ENCODE measurements around the gene FFAR4.

Gene FFAR4

DNA sequence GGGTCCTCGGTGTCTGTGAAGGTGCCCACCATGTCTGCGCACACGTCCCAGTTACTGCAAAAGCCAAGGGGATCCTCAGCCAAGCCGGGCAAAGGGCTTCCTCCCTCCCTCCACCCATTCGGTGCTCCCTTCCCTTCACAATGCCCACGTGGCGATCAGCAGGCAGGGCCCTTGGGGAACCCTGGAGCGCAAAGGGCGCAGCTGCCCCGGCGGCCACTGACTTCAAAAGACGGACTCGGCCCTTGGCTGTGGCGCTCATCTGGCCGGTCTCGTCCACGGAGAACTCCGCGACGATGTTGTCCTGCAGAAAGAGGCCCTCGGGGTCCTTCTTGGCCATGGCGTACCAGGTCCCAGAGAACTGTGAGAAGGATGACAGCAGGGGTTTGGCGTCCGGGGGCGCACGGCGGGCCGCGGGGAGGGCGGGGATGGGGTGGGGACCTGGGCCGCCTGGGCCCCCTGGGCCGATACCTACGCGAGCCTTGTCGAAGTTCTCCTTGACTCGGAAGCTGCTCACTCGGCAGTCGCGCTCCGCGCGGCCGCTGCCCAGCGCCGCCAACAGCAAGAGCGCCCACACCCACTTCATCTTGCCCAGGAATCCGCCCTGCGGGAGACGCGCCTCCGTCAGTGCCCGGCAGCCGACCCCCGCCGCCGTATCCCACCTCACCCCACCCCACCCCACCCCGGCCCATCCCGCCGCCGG lies 34.1 kb downstream of the FFAR4 start:
- DNase-seq (ENCODE audit: low read depth): no peak

DNA sequence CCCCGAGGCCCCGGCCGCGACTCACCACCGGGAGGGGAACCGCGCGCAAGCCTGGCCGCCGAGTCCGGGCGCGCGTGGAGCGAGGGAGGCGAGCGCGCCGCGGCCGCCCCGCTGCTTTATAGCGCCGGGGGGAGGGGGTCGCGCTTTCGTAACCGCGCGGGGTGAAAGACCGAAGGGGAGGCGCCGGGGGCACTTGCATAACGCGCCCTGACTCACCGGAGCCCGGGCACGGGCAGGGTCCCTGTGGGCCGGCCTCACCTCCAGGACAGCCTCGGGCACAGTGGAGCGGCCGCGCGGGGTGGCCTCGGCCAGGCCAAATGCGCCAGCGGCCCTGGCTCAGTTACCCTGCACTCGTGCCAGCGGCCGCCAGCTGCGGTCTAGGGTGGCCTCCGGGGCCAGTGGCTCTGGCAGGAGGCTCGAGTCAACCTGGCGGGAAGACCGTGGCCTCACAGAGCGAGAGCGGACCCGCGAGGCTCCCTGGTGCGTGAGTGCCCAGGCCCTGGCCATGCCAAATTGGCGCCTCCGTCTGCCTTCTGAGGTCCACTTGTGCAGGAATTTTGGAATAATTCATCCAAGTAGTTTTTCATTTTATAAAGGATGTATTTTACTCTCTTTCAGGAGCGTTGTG lies 34.8 kb downstream of the FFAR4 start, which contains the start of gene RBP4:
Gene RBP4 (minus strand): TSS at position 90 of the 628 bp plus-strand sequence. CDS start 207 bp downstream, outside the sequence.
- no peak for DNase-seq (ENCODE audit: low read depth)

DNA sequence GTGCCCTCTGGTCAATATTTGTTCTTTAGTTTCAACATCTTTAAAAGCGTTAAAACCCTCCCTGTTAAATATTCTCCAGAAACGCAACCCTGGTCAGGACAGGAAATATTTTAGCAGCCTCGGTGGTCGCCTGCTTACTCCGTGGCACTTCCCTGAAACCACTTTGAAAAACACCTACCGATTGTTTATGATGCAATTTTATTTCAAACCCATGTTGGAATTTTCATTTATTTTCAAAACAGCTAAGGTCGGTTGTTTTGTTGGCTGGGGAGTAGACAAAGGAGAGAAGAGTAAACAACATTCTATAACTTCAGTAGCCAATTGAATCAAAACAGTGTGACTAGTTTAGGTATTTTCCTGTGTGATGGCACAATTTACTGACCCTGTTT lies 35.3 kb downstream of the FFAR4 start:
- no peak for DNase-seq (ENCODE audit: low read depth)

DNA sequence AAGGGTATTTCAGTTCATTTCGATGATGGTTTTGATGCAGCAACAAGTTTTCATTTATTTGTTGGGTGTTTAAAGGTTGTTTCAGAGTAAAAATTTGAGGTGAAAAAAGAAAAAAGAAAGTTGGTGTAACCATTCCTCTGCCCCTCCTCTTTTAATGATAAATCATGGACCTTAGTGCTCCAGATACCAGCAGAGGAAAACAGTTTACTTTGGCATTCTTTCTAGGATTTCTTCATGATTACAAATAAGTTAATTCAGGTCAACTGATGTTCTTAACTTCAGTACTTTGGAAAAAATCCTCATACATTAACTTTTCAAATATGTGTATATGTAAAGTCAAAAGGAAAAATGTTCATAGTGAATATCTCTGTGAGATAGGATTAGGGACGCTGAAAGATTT lies 36.6 kb downstream of the FFAR4 start:
- DNase-seq (ENCODE audit: low read depth): no peak

DNA sequence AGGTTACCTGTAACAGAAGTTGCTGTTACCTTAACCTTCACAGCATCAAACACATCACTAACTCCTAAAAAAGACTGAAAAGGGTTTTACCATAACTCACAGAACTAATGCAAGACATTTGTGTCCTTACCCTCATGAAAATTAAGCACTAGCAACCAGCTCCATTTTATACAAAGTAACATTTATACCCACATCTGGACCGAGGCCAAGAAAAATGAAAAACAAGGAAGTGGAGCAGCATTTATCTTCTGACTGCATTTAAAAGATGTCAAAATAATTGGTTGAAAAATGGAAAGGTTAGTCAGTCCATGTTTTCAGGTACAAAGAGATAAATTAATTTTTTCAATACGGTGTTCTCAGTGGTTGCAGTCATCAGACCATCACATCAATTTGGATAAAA lies 37.7 kb downstream of the FFAR4 start:
- no peak for DNase-seq (ENCODE audit: low read depth)

DNA sequence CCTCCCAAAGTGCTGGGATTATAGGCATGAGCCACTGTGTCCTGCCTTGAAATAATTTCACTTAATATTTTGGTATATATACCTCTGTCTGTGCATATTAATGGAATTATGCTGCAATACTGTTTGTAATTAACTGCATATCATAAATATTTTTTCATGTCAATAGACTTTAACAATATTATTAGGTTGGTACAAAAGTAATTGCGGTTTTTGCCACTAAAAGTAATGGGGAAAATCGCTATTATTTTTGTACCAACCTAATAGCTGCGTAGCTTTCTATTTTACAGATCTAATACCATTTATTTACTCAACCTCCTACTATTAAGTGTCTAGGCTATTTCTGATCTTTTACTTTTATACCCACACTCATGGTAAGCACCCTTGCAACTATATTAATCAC lies 42.0 kb downstream of the FFAR4 start:
- no peak for DNase-seq (ENCODE audit: low read depth)

DNA sequence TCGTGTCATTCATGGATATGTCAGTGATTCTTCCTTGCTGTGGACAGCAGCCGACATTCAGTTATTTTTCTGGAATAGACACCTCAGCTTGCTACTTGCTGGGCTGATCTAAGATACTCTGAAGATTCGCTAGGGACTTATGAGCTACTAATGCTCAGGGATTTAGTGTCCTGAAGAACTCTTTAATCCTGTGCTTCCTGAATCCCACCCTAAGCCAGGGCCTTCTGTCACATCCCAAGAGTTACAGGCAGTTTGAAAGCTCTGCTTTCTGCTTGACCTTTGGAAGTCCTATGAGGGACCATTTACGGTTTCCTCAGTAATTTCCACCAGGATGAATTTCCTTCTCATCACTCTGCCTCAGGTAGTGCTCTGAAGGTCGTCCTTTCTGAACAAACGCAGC lies 45.8 kb downstream of the FFAR4 start, which contains the start of gene PDE6C:
Gene PDE6C (plus strand): TSS at position 227 of the 400 bp plus-strand sequence. CDS start 189 bp downstream, outside the sequence.
- no peak for DNase-seq (ENCODE audit: low read depth)

DNA sequence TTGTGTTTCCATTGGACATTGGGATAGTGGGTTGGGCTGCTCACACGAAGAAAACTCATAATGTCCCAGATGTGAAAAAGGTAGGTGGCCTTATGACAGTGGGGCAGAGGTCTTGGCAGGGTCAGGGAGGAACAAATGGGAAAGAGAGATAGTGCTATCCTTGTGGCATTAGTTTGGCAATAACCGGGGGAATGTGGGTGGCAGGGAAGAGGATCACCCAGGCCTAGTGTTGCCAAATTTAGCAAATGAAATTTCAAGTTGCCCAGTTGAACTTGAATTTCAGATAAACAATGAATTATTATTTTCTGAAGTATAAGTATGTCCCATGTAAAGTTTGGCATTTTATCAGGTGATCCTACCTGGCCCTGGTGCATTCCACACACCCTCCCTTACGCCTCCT lies 46.7 kb downstream of the FFAR4 start:
- DNase-seq (ENCODE audit: low read depth): no peak

DNA sequence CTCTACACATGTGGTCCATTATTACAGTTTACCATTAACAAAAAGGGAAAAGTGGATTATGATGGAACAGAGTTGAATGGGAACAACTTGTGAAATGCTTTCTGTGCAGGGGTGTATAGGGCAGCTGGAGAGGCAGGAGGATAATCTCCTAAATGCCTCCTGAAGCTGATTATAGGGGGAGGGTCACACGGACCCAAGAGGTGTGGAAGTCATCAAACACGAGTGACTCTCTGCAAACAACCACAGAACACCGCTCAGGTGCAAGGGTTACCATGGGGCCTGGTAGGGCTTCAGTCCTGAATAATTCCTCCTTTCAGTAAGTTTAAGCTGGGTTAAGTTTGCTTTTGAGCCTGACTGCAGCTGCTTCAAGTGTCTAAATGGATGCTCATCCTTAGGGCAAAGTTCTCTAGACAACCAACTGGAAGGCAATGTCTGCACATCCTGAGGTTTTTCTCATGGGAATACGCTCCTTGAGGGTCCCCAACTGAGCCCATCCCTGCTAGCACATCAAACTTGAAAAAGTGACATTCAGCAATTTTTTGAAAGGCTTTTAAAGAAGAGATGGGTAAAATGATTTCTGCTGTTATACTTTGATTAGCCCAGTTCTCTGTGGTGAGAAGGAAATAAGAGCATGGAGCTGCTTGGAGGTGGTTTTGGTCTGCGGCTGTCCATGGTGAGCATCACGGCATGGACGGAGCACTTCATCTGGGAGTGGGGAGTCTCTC lies 47.8 kb downstream of the FFAR4 start:
- DNase-seq (ENCODE audit: low read depth): no peak

DNA sequence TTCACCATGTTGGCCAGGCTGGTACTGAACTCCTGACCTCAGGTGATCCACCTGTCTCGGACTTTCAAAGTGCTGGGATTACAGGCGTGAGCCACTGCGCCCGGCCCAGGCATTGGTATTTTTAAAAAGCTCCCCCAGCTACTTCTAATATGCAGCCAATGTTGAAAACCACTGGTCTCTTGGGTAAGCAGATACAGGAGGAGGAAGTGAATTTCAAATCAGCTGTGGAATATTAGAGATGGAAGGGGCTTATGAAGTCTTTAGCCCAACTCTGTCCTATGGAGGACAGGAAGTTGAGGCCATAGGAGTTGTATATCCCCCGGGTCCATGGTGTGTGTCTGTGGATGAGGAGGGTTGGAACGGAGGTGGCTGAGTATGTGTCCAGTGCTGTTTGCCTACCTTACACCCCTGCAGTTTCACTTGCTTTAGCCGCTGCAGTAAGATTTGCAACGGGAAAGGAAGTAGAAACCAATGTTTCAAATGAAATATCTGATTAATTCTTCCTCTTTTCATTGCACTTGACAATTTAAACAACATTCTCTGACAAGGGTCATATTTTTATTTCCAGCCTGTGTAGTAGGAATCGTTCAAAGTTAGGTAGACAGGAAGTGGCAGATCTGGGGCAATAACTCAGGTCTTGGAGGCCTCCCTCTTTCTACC lies 49.2 kb downstream of the FFAR4 start:
- no peak for DNase-seq (ENCODE audit: low read depth)

DNA sequence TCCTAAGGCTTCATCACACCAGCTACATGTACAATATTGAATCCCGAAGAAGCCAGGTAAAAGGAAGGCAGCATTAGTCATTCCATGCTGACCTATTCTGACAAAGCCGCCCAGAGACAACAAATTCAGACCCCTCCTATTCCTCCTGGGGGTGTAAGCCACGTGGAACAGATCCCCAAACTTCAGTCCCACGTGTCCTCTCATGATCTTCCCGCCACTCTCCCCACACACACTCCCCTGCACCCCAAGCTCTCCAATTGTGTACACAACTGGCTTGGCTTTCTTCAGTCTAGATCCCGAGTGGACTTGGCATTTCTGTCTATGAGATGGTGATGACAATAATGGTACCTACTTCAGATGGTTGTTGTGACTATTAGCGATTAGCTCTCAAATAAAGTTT lies 54.5 kb downstream of the FFAR4 start:
- no peak for DNase-seq (ENCODE audit: low read depth)

DNA sequence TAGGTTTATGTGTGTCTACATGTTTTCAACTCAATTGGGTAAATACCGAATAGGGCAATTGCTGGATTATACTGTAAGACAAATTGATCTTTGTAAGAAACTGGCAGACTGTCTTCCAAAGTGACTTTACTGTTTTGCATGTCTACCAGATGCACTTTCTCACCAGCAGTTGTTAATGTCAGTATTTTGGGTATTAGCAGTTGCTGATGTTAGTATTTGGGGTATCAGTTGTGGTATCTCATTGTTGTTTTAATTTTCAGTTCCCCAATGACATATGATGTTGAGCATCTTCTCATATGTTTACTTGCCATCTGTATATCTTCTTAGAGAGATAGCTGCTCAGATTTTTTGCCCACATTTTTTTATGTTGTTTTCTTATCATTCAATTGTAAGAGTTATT lies 56.5 kb downstream of the FFAR4 start:
- DNase-seq (ENCODE audit: low read depth): no peak

DNA sequence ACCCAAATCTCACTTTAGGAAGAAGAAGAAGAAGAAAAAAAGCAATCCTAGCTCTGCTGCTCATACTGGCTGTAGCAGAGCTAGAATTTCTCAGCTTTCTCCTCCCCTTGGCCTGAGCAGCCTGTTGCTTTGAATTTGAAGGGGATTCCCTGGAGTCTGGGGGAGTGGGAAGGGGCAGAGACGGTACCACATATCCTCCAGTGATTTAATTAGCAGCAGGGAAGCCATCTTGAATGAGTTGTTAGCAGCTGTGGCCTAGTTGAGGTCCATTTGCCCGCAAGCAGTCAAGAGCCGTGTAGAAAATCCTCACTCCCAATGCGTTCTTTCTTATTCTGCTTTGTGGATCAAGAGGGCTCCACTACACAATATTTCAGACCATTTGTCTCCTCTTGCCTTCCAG lies 62.4 kb downstream of the FFAR4 start:
- no peak for DNase-seq (ENCODE audit: low read depth)

DNA sequence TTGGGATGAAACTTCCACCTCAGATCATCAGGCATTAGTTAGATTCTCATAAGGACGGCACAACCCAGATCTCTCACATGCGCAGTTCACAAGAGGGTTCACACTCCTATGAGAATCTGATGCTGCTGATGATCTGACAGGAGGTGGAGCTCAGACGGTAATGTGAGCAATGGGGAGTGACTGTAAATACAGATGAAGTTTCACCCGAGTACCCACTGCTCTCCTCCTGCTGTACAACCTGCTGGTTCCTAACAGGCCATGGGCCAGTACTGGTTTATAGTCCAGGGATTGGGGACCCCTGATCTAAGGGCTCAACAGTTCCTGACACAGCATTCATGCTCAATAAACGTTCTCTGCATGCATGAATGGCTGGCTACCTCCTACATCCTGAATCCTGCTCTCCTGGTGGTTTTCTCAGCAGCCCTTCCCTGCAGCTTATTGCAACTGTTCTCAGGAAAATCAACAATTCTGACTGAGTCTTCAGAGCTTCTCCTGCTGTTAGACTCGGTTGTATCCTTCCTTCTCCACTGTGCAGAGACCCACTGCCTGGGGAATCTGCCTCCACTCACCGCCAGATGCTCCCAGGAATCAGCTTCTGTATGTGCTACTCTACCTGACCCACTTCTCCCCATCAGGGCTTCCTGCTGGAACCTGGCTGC lies 63.3 kb downstream of the FFAR4 start:
- no peak for DNase-seq (ENCODE audit: low read depth)

DNA sequence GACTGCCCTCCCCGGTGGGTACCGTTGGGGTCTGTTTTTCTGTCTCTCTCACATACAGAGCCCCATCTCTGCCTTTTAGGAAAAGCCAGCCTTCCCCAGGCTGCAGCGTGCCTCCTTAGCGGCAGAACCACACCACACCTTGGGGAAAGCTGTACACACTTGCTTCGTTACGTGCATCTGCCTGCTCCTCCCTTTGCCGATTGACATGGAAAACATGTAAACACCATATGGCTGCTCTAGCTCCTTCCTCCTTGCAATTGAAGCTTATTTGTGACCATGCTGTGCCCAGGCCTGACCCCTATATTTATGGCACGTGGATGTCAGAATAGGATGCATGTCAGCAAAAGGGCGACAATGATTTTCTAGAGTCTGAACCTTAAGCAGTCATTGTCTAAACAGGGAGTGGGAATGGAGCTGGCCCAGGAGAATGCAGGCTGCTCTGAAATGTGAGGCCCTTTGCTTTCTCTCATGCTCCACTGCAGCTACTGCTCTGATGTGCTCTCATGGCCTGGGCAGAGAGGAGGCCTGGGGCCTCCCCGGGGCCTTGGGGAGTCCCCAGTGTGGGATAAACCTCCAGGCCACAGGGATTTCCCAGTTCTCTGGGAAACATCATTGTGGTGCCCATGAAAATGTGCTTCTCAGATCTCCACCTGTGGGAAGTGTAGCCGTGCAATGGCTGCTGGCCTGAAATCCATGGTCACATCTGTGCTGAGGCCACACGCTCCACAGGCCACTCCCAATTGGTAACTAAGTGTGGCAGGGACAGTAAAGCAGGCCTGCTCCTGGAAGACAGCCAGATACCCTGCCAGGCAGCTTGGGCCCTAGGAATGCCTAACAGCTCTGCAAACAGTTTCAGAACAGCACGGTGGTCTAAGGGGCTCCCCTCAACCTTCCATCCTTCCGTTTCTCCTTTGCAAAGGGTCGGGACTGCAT lies 64.4 kb downstream of the FFAR4 start:
- DNase-seq (ENCODE audit: low read depth): no peak

All from non-pigmented ciliary epithelial cell (primary cell).